Endothelial cell of umbilical vein (primary cell): ENCODE measurements around the gene VWA8. TPM values are rescaled to one million over a fixed set of nuclear protein-coding genes. Genes with fewer than 3 reads are reported as not detected.

Experiments used
- BruUV-seq: library from RNA; stranded (reverse); fragments of 400-500 nt; replicated peaks from 2 replicates; lab custom pipeline; 2021; lab: Mats Ljungman, UMichigan
- CTCF ChIA-PET: fragments of 300-600, 350-600 bp; sonication (Branson Sonifier 250); formaldehyde crosslinking; loops from one replicate; lab custom pipeline; 2021; ENCODE audit warnings: antibody characterized with exemption, inconsistent platforms; lab: Charles Lee
- POLR2A ChIA-PET: fragments of 300-600, 350-600 bp; sonication (Branson Sonifier 250); formaldehyde crosslinking; loops from one replicate; lab custom pipeline; 2021; ENCODE audit warnings: antibody characterized with exemption, inconsistent platforms; lab: Charles Lee
- DNase-seq: peaks from one replicate; pipeline ENCODE4 v3.0.0-alpha.2; 2011; ENCODE audit warnings: low read depth, low spot score
- FAIRE-seq: peaks from 2 replicates; lab custom pipeline; 2011; peaks lifted over from hg19 to GRCh38; lab: Jason Lieb, UNC
- H2AFZ ChIP-seq: 2 replicates; pipeline ENCODE4 v1.6.0; 2012; ENCODE audit warnings: low read depth, low read length, control low read depth, inconsistent platforms
- H3K27ac ChIP-seq: 2 replicates; pipeline ENCODE4 v1.5.1; 2011; ENCODE audit warnings: low read depth, mild to moderate bottlenecking, control low read depth, low read length, moderate library complexity; ENCODE audit not compliant: insufficient read depth
- H3K27me3 ChIP-seq, 2 experiments: 2 replicates each; pipeline versions ENCODE4 v1.6.0 to v1.6.1; 2011; ENCODE audit warnings: low read length in 2 of 2, mixed read lengths in 1 of 2; ENCODE audit not compliant: control insufficient read depth in 2 of 2, insufficient read depth in 2 of 2
- H3K36me3 ChIP-seq, 2 experiments: 2 replicates in 1 of 2; 3 replicates in 1 of 2; pipeline ENCODE4 v1.5.1; 2011; ENCODE audit warnings: low read length in 2 of 2, mild to moderate bottlenecking in 1 of 2, moderate library complexity in 1 of 2; ENCODE audit not compliant: control insufficient read depth in 2 of 2, insufficient read depth in 2 of 2; ENCODE audit errors: extremely low read depth in 1 of 2
- H3K4me1 ChIP-seq: 3 replicates; pipeline ENCODE4 v1.5.1; 2011; ENCODE audit warnings: mild to moderate bottlenecking, low read length; ENCODE audit not compliant: control insufficient read depth, insufficient read depth; ENCODE audit errors: extremely low read depth
- H3K4me2 ChIP-seq: 2 replicates; pipeline ENCODE4 v1.6.1; 2011; ENCODE audit warnings: low read length, control low read depth, mixed read lengths; ENCODE audit not compliant: insufficient read depth
- H3K4me3 ChIP-seq, 3 experiments: fragments of 200-600 bp in 1 of 3; sonication (generic), shearing (Covaris generic) in 1 of 3; replicated peaks in 1 of 3; 2 replicates each; pipeline ENCODE4 v1.5.1; 2011 to 2016; ENCODE audit warnings: control low read depth in 3 of 3, low read length in 3 of 3, mild to moderate bottlenecking in 2 of 3, inconsistent platforms in 1 of 3, low read depth in 1 of 3, moderate library complexity in 1 of 3; ENCODE audit not compliant: insufficient read depth in 1 of 3
- H3K79me2 ChIP-seq: 2 replicates; pipeline ENCODE4 v1.6.0; 2012; ENCODE audit warnings: low read length, inconsistent platforms; ENCODE audit not compliant: control insufficient read depth, insufficient read depth
- H3K9ac ChIP-seq: replicated peaks from 2 replicates; pipeline ENCODE3; 2011; ENCODE audit warnings: low read length, control low read depth; ENCODE audit not compliant: insufficient read depth; ENCODE audit errors: extremely low read depth
- H3K9me1 ChIP-seq: replicated peaks from 3 replicates; pipeline ENCODE4 v1.6.0; 2011; ENCODE audit warnings: mild to moderate bottlenecking, low read length; ENCODE audit not compliant: control insufficient read depth, insufficient read depth; ENCODE audit errors: extremely low read depth
- H3K9me3 ChIP-seq: replicated peaks from 2 replicates; pipeline ENCODE4 v1.5.1; 2012; ENCODE audit warnings: low read length, inconsistent platforms; ENCODE audit not compliant: control insufficient read depth, insufficient read depth
- H4K20me1 ChIP-seq: replicated peaks from 2 replicates; pipeline ENCODE3; 2011; ENCODE audit warnings: mild to moderate bottlenecking, low read length; ENCODE audit not compliant: control insufficient read depth, insufficient read depth; ENCODE audit errors: extremely low read depth
- EZH2 ChIP-seq: IDR thresholded peaks from 2 replicates; pipeline ENCODE4 v1.6.1; 2012; ENCODE audit warnings: borderline replicate concordance, low read depth, mild to moderate bottlenecking, moderate library complexity, low read length, inconsistent platforms; ENCODE audit not compliant: severe bottlenecking
- FOS ChIP-seq: IDR thresholded peaks from 2 replicates; pipeline ENCODE4 v1.6.1; 2011; ENCODE audit warnings: mild to moderate bottlenecking, low read length, moderate library complexity, borderline replicate concordance; ENCODE audit not compliant: insufficient read depth
- GATA2 ChIP-seq: IDR thresholded peaks from 2 replicates; pipeline ENCODE4 v1.7.0; 2011; ENCODE audit warnings: low read depth, mild to moderate bottlenecking, moderate library complexity, mixed read lengths, low read length; ENCODE audit not compliant: insufficient read length, insufficient read depth
- JUN ChIP-seq: IDR thresholded peaks from 2 replicates; pipeline ENCODE4 v1.6.1; 2011; ENCODE audit warnings: borderline replicate concordance, low read depth; ENCODE audit not compliant: insufficient read length, insufficient read depth
- MYC ChIP-seq: IDR thresholded peaks from one replicate; pipeline ENCODE4 v1.6.1; 2011; ENCODE audit warnings: mild to moderate bottlenecking, low read depth, low read length
- POLR2A ChIP-seq: IDR thresholded peaks from 2 replicates; pipeline ENCODE4 v1.6.1; 2012; ENCODE audit warnings: low read depth, mild to moderate bottlenecking, control low read depth, low read length
- POLR2AphosphoS5 ChIP-seq: IDR thresholded peaks from 2 replicates; pipeline ENCODE4 v1.6.1; 2012; ENCODE audit warnings: low read depth, mild to moderate bottlenecking, control low read depth, low read length, moderate library complexity; ENCODE audit not compliant: insufficient read depth
- dilution Hi-C: fragments of 300-500 bp; cut with MboI; formaldehyde crosslinking; loops from one replicate; pipeline ENCODE4 v1.15.0; 2019; ENCODE audit warnings: low sequenced_read_pairs; ENCODE audit not compliant: extremely low pct_ligation_motif_present
- intact Hi-C: fragments of 100-400 bp; cut with micrococcal nuclease; formaldehyde crosslinking; loops from one replicate; pipeline ENCODE4 v1.10.0; 2022
- polyA plus RNA-seq, 4 experiments: library from polyadenylated mRNA; depleted of rRNA in 3 of 4; stranded (reverse) in 3 of 4; unstranded in 1 of 4; fragments of >200 nt; gene quantifications; 2 replicates each; pipeline versions ENCODE4 v1.2.1 to v1.2.3, GENCODE V29; 2011 to 2012; ENCODE audit warnings: missing spikeins in 1 of 4
- total RNA-seq: library from RNA; stranded (reverse); gene quantifications from 2 replicates; pipeline ENCODE4 v1.2.3, GENCODE V29; 2021
- TF ChIP-seq, protein P1 (sequence below), 2 donors: IDR thresholded peaks; 1 replicate in 1 of 2; 2 replicates in 1 of 2; pipeline ENCODE4 v1.5.1; 2011; ENCODE audit warnings: low read length in 2 of 2, mild to moderate bottlenecking in 2 of 2, moderate library complexity in 2 of 2, control low read depth in 1 of 2, inconsistent platforms in 1 of 2, low read depth in 1 of 2; ENCODE audit not compliant: insufficient read depth in 1 of 2; ENCODE audit errors: extremely low read depth in 1 of 2
- TF ChIP-seq, protein P2 (sequence below): IDR thresholded peaks from 2 replicates; pipeline ENCODE4 v1.6.1; 2011; ENCODE audit not compliant: insufficient read depth, insufficient read length

VWA8 gene
- total and polyA plus RNA-seq, 2 donors (not counting 3 experiments of a cell fraction or from before 2014, with no cell fraction given) = 2.9 to 11.3 TPM

DNA sequence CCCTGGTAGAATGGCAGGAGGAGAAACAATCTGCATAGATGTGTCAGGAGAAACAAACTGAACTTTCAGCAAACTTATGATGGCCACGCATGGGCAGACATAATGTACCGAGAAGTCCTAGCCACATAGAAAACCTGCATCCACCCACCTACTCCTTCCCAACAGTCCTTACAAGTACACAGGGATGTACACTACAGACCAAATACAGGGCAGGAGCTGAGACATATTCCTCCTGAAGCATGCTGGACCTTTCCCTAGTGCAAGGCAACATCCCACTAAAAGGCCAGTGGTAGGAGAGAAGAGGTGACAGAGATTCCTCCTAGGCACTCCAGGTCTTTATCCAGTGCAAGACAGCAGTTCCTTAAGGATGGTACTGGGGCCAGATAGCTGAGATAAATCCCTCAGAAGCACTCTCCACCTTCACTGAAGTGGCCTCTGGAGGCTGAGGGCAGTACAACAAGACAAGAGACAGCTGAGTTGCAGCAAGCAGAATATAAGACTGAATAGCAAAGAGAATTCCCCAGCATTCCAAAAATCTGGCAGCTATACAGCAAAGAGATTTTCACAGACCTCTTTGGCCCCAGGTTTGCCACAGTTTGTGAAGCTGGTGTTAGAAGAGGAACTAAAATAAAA is 18.3 kb downstream of the VWA8 start:
- no peaks in the 10 kb centered on the region for H3K9me1 ChIP-seq
- no peak overlapping the region for H3K4me3 ChIP-seq
- no TSS peak for BruUV-seq
- ChIA-PET POLR2A (no interaction called here), CTCF (interaction anchor here (0.6 to 1.8 kb wide), 18 partner anchors 9 to 289 kb away, joined by 3 to 27 read pairs (median 3); no protein-coding TSS in a partner anchor)
- H3K9ac ChIP-seq = no peak overlapping the region
- no peaks in the 10 kb centered on the region for H3K27me3 ChIP-seq
- no peaks in the 10 kb centered on the region for H3K79me2 ChIP-seq
- no peaks in the 10 kb centered on the region for H3K36me3 ChIP-seq
- DNase-seq (peak; percentile 39), FAIRE-seq (peak; percentile 44)
- no peak overlapping the region for H3K27ac ChIP-seq
- H3K9me3 ChIP-seq = no peaks in the 10 kb centered on the region
- H2AFZ ChIP-seq = no peak overlapping the region
- intact Hi-C loops (no loop called here), dilution Hi-C loops (no loop called here)
- no peaks in the 10 kb centered on the region for H3K4me1 ChIP-seq
- TF ChIP-seq EZH2 (no peak), GATA2 (no peak)
- TF ChIP-seq, protein P1, sequence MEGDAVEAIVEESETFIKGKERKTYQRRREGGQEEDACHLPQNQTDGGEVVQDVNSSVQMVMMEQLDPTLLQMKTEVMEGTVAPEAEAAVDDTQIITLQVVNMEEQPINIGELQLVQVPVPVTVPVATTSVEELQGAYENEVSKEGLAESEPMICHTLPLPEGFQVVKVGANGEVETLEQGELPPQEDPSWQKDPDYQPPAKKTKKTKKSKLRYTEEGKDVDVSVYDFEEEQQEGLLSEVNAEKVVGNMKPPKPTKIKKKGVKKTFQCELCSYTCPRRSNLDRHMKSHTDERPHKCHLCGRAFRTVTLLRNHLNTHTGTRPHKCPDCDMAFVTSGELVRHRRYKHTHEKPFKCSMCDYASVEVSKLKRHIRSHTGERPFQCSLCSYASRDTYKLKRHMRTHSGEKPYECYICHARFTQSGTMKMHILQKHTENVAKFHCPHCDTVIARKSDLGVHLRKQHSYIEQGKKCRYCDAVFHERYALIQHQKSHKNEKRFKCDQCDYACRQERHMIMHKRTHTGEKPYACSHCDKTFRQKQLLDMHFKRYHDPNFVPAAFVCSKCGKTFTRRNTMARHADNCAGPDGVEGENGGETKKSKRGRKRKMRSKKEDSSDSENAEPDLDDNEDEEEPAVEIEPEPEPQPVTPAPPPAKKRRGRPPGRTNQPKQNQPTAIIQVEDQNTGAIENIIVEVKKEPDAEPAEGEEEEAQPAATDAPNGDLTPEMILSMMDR (IDR thresholded peaks at IDR 0.05; ENCODE audit: extremely low read depth in 1 of 2, insufficient read depth in 1 of 2, low read depth in 1 of 2, low read length in 2 of 2) = peak in 1 of 2 donors; percentile 11
- no peak overlapping the region for H3K4me2 ChIP-seq
- H4K20me1 ChIP-seq = no peaks in the 10 kb centered on the region

DNA sequence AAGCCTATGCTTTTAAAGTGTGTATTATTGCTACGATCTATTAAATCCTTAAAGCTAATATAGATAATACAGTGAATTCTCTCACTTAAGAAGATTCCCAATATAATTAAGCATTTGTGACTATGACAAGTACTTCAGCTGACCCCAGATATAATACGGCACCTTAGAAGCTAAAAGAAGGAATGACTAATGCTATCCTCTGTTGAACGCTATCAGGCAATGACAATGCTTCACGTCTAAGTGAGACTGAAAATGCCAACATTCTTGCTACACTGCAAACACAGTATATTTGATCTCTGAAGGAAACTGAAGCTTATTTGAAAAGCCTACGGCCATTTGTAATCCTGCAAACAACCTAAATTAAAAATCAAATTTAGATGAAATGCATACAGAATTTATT is 19.7 kb downstream of the VWA8 start:
- H3K9me1 ChIP-seq = no peaks in the 10 kb centered on the region
- intact Hi-C loops = no loop called here
- TF ChIP-seq EZH2 (no peak), GATA2 (no peak), FOS (no peak), MYC (no peak), JUN (no peak), POLR2A (no peak), POLR2AphosphoS5 (no peak)
- TF ChIP-seq, protein P1 (IDR thresholded peaks at IDR 0.05; ENCODE audit: extremely low read depth in 1 of 2, insufficient read depth in 1 of 2, low read depth in 1 of 2, low read length in 2 of 2) = no peak
- TF ChIP-seq, protein P2, sequence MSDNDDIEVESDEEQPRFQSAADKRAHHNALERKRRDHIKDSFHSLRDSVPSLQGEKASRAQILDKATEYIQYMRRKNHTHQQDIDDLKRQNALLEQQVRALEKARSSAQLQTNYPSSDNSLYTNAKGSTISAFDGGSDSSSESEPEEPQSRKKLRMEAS = no peak
- H3K4me1 ChIP-seq = no peaks in the 10 kb centered on the region
- no peaks in the 10 kb centered on the region for H4K20me1 ChIP-seq
- ChIA-PET POLR2A (no interaction called here), CTCF (interaction anchor here (1.5 to 2.5 kb wide), 2 partner anchors 273 to 277 kb away, joined by 3 to 8 read pairs; no protein-coding TSS in a partner anchor)
- no peak overlapping the region for H3K27ac ChIP-seq
- no peak for DNase-seq
- no peaks in the 10 kb centered on the region for H3K36me3 ChIP-seq
- no TSS peak for BruUV-seq
- FAIRE-seq = no peak
- no peak overlapping the region for H3K9ac ChIP-seq
- no peak overlapping the region for H2AFZ ChIP-seq
- no peaks in the 10 kb centered on the region for H3K79me2 ChIP-seq
- dilution Hi-C loops = no loop called here
- H3K4me3 ChIP-seq = no peak overlapping the region
- H3K9me3 ChIP-seq = no peaks in the 10 kb centered on the region
- no peak overlapping the region for H3K4me2 ChIP-seq
- no peaks in the 10 kb centered on the region for H3K27me3 ChIP-seq
